Measurements from ENCODE around the gene SPPL3.

DNA sequence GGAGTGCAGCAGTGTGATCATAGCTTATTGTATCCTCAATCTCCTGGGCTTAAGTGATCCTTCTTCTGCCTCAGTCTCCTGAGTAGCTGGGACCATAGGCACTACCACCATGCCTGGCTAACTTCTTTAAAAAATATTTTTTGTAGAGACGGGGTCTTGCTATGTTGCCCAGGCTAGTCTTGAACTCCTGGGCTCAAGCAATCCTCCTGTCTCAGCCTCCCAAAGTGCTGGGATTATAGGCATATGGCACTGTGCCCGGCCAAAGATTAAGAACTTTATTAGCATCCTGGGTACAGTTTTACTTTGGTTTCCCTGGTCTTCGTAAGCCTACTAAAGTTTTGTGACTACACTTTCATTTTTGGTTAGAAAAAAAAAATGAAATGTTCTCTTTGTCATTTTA lies 94.1 kb downstream of the SPPL3 start:
- no peak for TF ChIP-seq POLR2A (IDR thresholded peaks at IDR 0.05)
- TF ChIP-seq, protein P1, sequence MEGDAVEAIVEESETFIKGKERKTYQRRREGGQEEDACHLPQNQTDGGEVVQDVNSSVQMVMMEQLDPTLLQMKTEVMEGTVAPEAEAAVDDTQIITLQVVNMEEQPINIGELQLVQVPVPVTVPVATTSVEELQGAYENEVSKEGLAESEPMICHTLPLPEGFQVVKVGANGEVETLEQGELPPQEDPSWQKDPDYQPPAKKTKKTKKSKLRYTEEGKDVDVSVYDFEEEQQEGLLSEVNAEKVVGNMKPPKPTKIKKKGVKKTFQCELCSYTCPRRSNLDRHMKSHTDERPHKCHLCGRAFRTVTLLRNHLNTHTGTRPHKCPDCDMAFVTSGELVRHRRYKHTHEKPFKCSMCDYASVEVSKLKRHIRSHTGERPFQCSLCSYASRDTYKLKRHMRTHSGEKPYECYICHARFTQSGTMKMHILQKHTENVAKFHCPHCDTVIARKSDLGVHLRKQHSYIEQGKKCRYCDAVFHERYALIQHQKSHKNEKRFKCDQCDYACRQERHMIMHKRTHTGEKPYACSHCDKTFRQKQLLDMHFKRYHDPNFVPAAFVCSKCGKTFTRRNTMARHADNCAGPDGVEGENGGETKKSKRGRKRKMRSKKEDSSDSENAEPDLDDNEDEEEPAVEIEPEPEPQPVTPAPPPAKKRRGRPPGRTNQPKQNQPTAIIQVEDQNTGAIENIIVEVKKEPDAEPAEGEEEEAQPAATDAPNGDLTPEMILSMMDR (IDR thresholded peaks at IDR 0.05): no peak
